Neural cell (in vitro differentiated cells): ENCODE measurements around the gene MYL7.

Source experiments
- CTCF ChIP-seq: fragments of 450-650 bp; IDR thresholded peaks from 2 replicates; pipeline ENCODE4 v1.5.1; 2014; ENCODE audit warnings: antibody characterized with exemption, mild to moderate bottlenecking, moderate library complexity; ENCODE audit not compliant: poor library complexity, severe bottlenecking
- POLR2AphosphoS5 ChIP-seq: IDR thresholded peaks from 2 replicates; pipeline ENCODE4 v1.6.1; 2012
- REST ChIP-seq: IDR thresholded peaks from 2 replicates; pipeline ENCODE4 v1.6.1; 2012; ENCODE audit warnings: borderline replicate concordance

- TF ChIP-seq REST: no peak
- no peak for TF ChIP-seq POLR2AphosphoS5
- TF ChIP-seq CTCF: no peak
These were observed 34.6 kb upstream of the MYL7 start for GRCh38 chr7:44175730-44176129.
